GM23338 (cell line): ENCODE results near the gene CRTC3. TPM values are rescaled to one million over a fixed set of nuclear protein-coding genes. Genes with fewer than 3 reads are reported as not detected.
A peak's percentile ranks its signal among the peaks of the same experiment; 100 is the strongest.

ENCODE experiments used
- ATAC-seq: fragments of 200-7000 bp; cut with Tn5 transposase; 3 replicates; pipeline ENCODE4 v1.9.1; 2020
- DNase-seq: peaks from one replicate; pipeline ENCODE4 v3.0.0-alpha.2; 2015; ENCODE audit warnings: low spot score
- H2AFZ ChIP-seq: fragments of 200-600 bp; sonication (generic); 2 replicates; pipeline ENCODE4 v1.8.0; 2016; ENCODE audit warnings: antibody characterized with exemption, mild to moderate bottlenecking, moderate library complexity
- H3F3A ChIP-seq: fragments of 200-600 bp; sonication (generic); replicated peaks from 2 replicates; pipeline ENCODE4 v1.8.0; 2017; ENCODE audit warnings: antibody characterized with exemption, mixed run types, low read depth
- H3K27ac ChIP-seq: fragments of 200-600 bp; sonication (generic); 2 replicates; pipeline ENCODE4 v1.6.1; 2016; ENCODE audit warnings: low read depth
- H3K27me3 ChIP-seq: fragments of 200-600 bp; sonication (generic); 2 replicates; pipeline ENCODE4 v1.8.0; 2016; ENCODE audit warnings: mild to moderate bottlenecking, mixed run types, moderate library complexity; ENCODE audit not compliant: insufficient read depth
- H3K36me3 ChIP-seq: fragments of 200-600 bp; sonication (generic); 2 replicates; pipeline ENCODE4 v1.8.0; 2016; ENCODE audit warnings: mild to moderate bottlenecking; ENCODE audit not compliant: insufficient read depth
- H3K4me1 ChIP-seq: fragments of 200-600 bp; sonication (generic); 2 replicates; pipeline ENCODE4 v1.8.0; 2016; ENCODE audit warnings: mild to moderate bottlenecking, moderate library complexity; ENCODE audit not compliant: insufficient read depth
- H3K4me2 ChIP-seq: fragments of 200-600 bp; sonication (generic); 2 replicates; pipeline ENCODE4 v1.7.1; 2017; ENCODE audit warnings: mixed run types
- H3K4me3 ChIP-seq: fragments of 200-600 bp; sonication (generic); 2 replicates; pipeline ENCODE4 v1.6.1; 2016; ENCODE audit warnings: mixed run types
- H3K79me2 ChIP-seq: fragments of 200-600 bp; sonication (generic); replicated peaks from 2 replicates; pipeline ENCODE4 v1.8.0; 2017; ENCODE audit warnings: mild to moderate bottlenecking; ENCODE audit not compliant: insufficient read depth
- H3K9me2 ChIP-seq: fragments of 200-600 bp; sonication (generic); 2 replicates; pipeline ENCODE4 v1.8.0; 2017; ENCODE audit not compliant: insufficient read depth
- H4K20me1 ChIP-seq: fragments of 200-600 bp; sonication (generic); replicated peaks from 2 replicates; pipeline ENCODE4 v1.8.0; 2017; ENCODE audit warnings: mild to moderate bottlenecking; ENCODE audit not compliant: insufficient read depth
- H3K27ac Mint-ChIP-seq: 2 replicates; pipeline ENCODE4 v1.8.0; 2020; ENCODE audit warnings: inconsistent platforms, mild to moderate bottlenecking, moderate library complexity, mixed read lengths
- H3K27me3 Mint-ChIP-seq: 3 replicates; pipeline ENCODE4 v1.8.0; 2022; ENCODE audit warnings: low read depth, mild to moderate bottlenecking, moderate library complexity, mixed read lengths, inconsistent platforms; ENCODE audit not compliant: insufficient read depth, poor library complexity
- H3K36me3 Mint-ChIP-seq: 3 replicates; pipeline ENCODE4 v1.8.0; 2021; ENCODE audit warnings: low read depth, mild to moderate bottlenecking, inconsistent platforms, moderate library complexity, mixed read lengths
- H3K4me1 Mint-ChIP-seq: 3 replicates; pipeline ENCODE4 v1.8.0; 2020; ENCODE audit warnings: mild to moderate bottlenecking, inconsistent platforms, mixed read lengths
- H3K4me3 Mint-ChIP-seq: 3 replicates; pipeline ENCODE4 v1.8.0; 2021; ENCODE audit warnings: moderate library complexity, mild to moderate bottlenecking, inconsistent platforms, mixed read lengths
- H3K9me3 Mint-ChIP-seq: 3 replicates; pipeline ENCODE4 v1.8.0; 2020; ENCODE audit warnings: moderate library complexity, mild to moderate bottlenecking, inconsistent platforms, mixed read lengths
- CREB1 ChIP-seq: fragments of 250-450 bp; sonication (Bioruptor Pico); IDR thresholded peaks from 2 replicates; pipeline ENCODE4 v1.5.0; 2020; ENCODE audit warnings: low read depth, mild to moderate bottlenecking, moderate library complexity
- EZH2 ChIP-seq: fragments of 200-600 bp; sonication (generic); IDR thresholded peaks from one replicate; pipeline ENCODE4 v1.8.0; 2017; ENCODE audit warnings: antibody characterized with exemption, mild to moderate bottlenecking, low read depth; ENCODE audit not compliant: unreplicated experiment
- EZH2phosphoT487 ChIP-seq: fragments of 200-600 bp; sonication (generic); IDR thresholded peaks from one replicate; pipeline ENCODE4 v1.8.1; 2018; ENCODE audit warnings: antibody characterized with exemption; ENCODE audit not compliant: unreplicated experiment
- NANOG ChIP-seq: IDR thresholded peaks from 2 replicates; pipeline ENCODE4 v1.6.1; 2016; ENCODE audit warnings: antibody characterized with exemption, borderline replicate concordance
- ZNF114 ChIP-seq: fragments of 250-450 bp; sonication (Bioruptor Pico); IDR thresholded peaks from 2 replicates; pipeline ENCODE4 v1.5.0; 2020; ENCODE audit warnings: mild to moderate bottlenecking, moderate library complexity
- ZNF331 ChIP-seq: fragments of 250-450 bp; sonication (Bioruptor Pico); IDR thresholded peaks from 2 replicates; pipeline ENCODE4 v1.5.0; 2020; ENCODE audit warnings: low read depth, mild to moderate bottlenecking, moderate library complexity
- polyA plus RNA-seq: library from polyadenylated mRNA; unstranded; fragments of >200 nt; fragmentation: Nextera tagmentation; extraction: Ambion mirVana; gene quantifications from 2 replicates; pipeline ENCODE4 v1.2.1, GENCODE V29; 2016
- total RNA-seq: library from RNA; depleted of rRNA; stranded (reverse); fragments of >200 nt; shearing (Covaris generic); gene quantifications from 2 replicates; pipeline ENCODE4 v1.2.3, GENCODE V29; 2014
- TF ChIP-seq, protein P1 (sequence below), 2 experiments: fragments of 200-600 bp in 1 of 2; sonication (generic) in 1 of 2; conservative IDR thresholded peaks; 2 replicates each; pipeline versions ENCODE4 v1.5.1 to v1.6.1; 2016 to 2017; ENCODE audit warnings: antibody characterized with exemption in 2 of 2, low read depth in 2 of 2, mild to moderate bottlenecking in 2 of 2, moderate library complexity in 1 of 2
- TF ChIP-seq, protein P2 (sequence below): IDR thresholded peaks from 2 replicates; pipeline ENCODE4 v1.6.1; 2016; ENCODE audit warnings: antibody characterized with exemption
- TF ChIP-seq, protein P3 (sequence below): IDR thresholded peaks from one replicate; pipeline ENCODE4 v1.6.1; 2018; ENCODE audit warnings: antibody characterized with exemption; ENCODE audit not compliant: unreplicated experiment

Gene CRTC3
- total and polyA plus RNA-seq, 2 experiments from 2014 or later = 2.8 to 3.8 TPM

DNA sequence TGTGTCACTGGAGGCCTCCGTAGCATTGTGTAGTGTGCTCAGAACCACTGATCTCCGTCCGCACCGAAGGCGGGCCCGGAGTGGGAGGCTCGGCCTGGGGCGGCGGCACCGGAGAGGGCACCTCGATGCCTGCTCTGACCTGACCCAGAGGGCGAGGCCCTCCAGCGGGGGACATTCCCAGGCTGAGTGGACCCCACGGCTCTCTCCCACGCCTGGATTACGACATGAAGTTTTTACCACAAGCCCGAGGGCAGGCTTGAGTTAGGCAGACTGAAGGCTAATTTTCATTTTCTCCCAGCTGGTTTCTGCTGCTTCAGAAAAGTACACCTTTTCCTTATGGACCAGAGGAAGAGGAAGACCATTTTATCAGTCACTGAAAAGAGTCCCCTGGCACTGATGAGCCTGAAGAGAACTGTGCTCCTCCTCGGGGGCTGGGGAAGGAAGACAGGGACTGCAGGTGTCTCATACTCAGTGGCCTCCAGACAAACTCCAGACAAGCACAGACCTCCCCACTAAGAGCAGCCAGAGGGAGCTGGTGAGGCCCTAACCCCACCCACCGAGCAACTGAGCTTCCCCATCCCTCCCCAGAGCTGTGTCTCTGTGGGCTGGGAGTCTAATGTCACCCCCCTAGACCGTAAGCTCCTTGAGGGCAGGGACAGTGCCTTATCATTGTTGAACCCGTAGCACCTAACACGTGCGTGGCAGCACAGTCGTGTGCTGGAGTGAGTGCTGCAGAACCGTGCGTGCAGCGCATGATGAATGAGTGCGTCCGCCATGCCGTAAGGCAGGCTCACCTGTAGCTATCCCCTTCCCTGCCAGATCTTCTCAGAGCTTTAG, 113.0 kb downstream of the CRTC3 start:
- ATAC-seq = peak; percentile 70
- DNase-seq = peak; percentile 45
- Histone ChIP-seq H3K27me3 (no peaks in the 10 kb centered on the region), H3K9me2 (no peaks in the 10 kb centered on the region), H4K20me1 (no peaks in the 10 kb centered on the region), H3K36me3 (no peaks in the 10 kb centered on the region), H3F3A (no peaks in the 10 kb centered on the region), H3K27ac (no peak overlapping the region), H3K4me3 (no peak overlapping the region), H3K4me2 (no peak overlapping the region), H3K79me2 (no peaks in the 10 kb centered on the region), H3K4me1 (no peaks in the 10 kb centered on the region; the same call in 1 of the 2 replicates), H2AFZ (no peak overlapping the region)
- H3K4me3 Mint-ChIP-seq = no peak overlapping the region
- TF ChIP-seq ZNF114 (CRISPR knock-in tag) (no peak), EZH2 (no peak), CREB1 (CRISPR knock-in tag) (no peak), ZNF331 (CRISPR knock-in tag) (no peak), NANOG (no peak)
- TF ChIP-seq, protein P1, sequence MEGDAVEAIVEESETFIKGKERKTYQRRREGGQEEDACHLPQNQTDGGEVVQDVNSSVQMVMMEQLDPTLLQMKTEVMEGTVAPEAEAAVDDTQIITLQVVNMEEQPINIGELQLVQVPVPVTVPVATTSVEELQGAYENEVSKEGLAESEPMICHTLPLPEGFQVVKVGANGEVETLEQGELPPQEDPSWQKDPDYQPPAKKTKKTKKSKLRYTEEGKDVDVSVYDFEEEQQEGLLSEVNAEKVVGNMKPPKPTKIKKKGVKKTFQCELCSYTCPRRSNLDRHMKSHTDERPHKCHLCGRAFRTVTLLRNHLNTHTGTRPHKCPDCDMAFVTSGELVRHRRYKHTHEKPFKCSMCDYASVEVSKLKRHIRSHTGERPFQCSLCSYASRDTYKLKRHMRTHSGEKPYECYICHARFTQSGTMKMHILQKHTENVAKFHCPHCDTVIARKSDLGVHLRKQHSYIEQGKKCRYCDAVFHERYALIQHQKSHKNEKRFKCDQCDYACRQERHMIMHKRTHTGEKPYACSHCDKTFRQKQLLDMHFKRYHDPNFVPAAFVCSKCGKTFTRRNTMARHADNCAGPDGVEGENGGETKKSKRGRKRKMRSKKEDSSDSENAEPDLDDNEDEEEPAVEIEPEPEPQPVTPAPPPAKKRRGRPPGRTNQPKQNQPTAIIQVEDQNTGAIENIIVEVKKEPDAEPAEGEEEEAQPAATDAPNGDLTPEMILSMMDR (conservative IDR thresholded peaks at IDR 0.05; ENCODE audit: low read depth in 2 of 2) = peak; percentile 35 to 56; a peak in 3 of 4 replicates
- TF ChIP-seq, protein P2, sequence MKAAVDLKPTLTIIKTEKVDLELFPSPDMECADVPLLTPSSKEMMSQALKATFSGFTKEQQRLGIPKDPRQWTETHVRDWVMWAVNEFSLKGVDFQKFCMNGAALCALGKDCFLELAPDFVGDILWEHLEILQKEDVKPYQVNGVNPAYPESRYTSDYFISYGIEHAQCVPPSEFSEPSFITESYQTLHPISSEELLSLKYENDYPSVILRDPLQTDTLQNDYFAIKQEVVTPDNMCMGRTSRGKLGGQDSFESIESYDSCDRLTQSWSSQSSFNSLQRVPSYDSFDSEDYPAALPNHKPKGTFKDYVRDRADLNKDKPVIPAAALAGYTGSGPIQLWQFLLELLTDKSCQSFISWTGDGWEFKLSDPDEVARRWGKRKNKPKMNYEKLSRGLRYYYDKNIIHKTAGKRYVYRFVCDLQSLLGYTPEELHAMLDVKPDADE = no peak
- no peaks in the 10 kb centered on the region for H3K36me3 Mint-ChIP-seq
- H3K9me3 Mint-ChIP-seq = no peaks in the 10 kb centered on the region; the same call in 2 of the 3 replicates
- H3K4me1 Mint-ChIP-seq = peaks cover 16% of the 10 kb centered on the region; the same call in 2 of the 3 replicates
- H3K27ac Mint-ChIP-seq = no peak overlapping the region
- H3K27me3 Mint-ChIP-seq = peaks cover 11% of the 10 kb centered on the region

- H3K4me3 Mint-ChIP-seq = no peak overlapping the region
- H3K4me1 ChIP-seq = no peaks in the 10 kb centered on the region; the same call in 1 of the 2 replicates
- peaks cover 11% of the 10 kb centered on the region for H3K27me3 Mint-ChIP-seq
- no peak overlapping the region for H3K27ac Mint-ChIP-seq
- no peaks in the 10 kb centered on the region for H3K9me2 ChIP-seq
- H3K27ac ChIP-seq = no peak overlapping the region
- H3K36me3 ChIP-seq = no peaks in the 10 kb centered on the region
- no peak for DNase-seq
- no peak overlapping the region for H2AFZ ChIP-seq
- no peaks in the 10 kb centered on the region for H3K27me3 ChIP-seq
- H3K4me3 ChIP-seq = no peak overlapping the region
- H3K4me2 ChIP-seq = no peak overlapping the region
- H3K9me3 Mint-ChIP-seq = no peaks in the 10 kb centered on the region; the same call in 2 of the 3 replicates
- H3K4me1 Mint-ChIP-seq = peaks cover 13% of the 10 kb centered on the region
- no peak for ATAC-seq
- no peaks in the 10 kb centered on the region for H4K20me1 ChIP-seq
- H3K79me2 ChIP-seq = no peaks in the 10 kb centered on the region
- H3F3A ChIP-seq = no peaks in the 10 kb centered on the region
- no peaks in the 10 kb centered on the region for H3K36me3 Mint-ChIP-seq
- TF ChIP-seq ZNF331 (CRISPR knock-in tag) = no peak
- TF ChIP-seq, protein P3, sequence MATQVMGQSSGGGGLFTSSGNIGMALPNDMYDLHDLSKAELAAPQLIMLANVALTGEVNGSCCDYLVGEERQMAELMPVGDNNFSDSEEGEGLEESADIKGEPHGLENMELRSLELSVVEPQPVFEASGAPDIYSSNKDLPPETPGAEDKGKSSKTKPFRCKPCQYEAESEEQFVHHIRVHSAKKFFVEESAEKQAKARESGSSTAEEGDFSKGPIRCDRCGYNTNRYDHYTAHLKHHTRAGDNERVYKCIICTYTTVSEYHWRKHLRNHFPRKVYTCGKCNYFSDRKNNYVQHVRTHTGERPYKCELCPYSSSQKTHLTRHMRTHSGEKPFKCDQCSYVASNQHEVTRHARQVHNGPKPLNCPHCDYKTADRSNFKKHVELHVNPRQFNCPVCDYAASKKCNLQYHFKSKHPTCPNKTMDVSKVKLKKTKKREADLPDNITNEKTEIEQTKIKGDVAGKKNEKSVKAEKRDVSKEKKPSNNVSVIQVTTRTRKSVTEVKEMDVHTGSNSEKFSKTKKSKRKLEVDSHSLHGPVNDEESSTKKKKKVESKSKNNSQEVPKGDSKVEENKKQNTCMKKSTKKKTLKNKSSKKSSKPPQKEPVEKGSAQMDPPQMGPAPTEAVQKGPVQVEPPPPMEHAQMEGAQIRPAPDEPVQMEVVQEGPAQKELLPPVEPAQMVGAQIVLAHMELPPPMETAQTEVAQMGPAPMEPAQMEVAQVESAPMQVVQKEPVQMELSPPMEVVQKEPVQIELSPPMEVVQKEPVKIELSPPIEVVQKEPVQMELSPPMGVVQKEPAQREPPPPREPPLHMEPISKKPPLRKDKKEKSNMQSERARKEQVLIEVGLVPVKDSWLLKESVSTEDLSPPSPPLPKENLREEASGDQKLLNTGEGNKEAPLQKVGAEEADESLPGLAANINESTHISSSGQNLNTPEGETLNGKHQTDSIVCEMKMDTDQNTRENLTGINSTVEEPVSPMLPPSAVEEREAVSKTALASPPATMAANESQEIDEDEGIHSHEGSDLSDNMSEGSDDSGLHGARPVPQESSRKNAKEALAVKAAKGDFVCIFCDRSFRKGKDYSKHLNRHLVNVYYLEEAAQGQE = no peak
- no peak for TF ChIP-seq EZH2phosphoT487
Measured at GRCh38 chr15:90643301-90643632, 113.5 kb downstream of the CRTC3 start.
